ENCODE results near the gene ORAI3.

The ORAI3 gene

DNA sequence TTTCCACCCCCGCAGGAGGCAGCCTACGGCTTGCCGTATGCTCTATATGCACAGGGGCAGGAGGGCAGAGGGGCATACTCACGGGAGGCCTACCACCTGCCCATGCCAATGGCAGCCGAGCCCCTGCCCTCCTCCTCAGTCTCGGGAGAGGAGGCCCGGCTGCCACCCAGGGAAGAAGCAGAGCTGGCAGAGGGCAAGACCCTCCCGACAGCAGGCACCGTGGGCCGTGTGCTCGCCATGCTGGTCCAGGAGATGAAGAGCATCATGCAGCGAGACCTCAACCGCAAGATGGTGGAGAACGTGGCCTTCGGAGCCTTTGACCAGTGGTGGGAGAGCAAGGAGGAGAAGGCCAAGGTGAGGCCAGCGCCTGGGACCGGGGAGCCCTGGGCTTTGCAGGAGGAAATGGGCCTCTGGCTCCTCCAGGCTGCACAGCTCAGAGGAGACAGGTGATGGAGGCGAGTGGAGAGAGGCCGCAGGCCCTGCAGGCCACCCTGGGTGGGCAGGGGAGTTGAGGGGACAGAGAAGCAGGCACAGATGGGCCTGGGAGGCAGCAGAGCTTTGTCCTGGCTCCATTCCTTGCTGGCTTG is 17.3 kb downstream of the ORAI3 start:
- DNase-seq: no peak

DNA sequence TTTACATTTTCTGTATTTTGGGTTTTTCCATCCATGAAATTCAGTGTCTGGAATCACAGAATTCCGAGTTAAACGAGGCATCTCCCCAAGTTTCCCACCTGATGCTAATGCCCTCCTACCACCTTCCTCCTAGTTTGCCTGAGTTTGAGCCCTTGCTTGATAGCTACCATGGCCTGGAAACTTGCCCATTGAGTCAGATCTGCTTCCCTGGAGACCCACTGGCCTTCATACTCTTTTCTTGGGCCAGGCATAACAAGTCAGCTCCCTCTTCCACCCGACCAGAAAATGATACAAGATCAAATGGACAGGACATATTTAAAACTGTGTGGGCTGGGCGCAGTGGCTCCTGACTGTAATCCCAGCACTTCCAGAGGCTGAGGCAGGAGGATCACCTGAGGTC is 18.9 kb downstream of the ORAI3 start:
- DNase-seq: no peak

GRCh38 chr16:30969246-30969842 is 20.5 kb downstream of the ORAI3 start:
- no peak for DNase-seq

DNA sequence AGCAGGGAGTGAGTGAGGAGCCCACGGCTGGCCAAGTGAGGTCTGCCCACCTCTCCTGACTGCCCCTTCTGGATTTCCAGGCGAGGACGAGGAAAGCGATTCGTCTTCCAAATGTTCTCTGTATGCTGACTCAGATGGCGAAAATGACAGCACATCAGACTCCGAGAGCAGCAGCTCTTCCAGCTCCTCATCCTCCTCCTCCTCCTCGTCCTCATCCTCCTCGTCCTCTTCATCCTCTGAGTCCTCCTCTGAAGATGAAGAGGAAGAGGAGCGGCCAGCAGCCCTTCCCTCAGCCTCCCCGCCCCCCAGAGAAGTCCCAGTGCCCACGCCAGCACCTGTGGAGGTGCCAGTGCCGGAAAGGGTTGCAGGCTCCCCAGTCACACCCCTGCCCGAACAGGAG is 22.4 kb downstream of the ORAI3 start:
- DNase-seq: no peak

- DNase-seq: no peak
Observed at GRCh38 chr16:30972872-30973271, 24.0 kb downstream of the ORAI3 start.

DNA sequence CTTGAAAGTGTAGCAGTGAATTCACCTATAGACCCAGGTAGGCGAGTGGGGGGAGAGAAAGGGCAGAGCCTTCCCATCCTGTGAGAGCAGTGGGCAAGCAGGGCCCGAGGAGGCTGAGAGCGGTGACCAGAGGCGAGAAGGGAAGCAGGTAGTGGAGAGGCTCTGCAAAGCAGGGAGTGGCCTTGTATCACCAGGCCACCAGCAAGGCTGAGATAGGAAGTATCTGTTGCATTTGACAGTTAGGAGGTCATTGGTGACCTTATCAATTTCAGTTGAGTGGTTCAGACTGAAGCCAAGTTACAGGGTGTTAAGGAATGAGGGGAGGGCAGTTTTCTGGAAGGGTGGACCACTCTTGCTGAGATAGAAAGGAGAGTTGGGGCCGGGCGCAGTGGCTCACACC is 25.5 kb downstream of the ORAI3 start:
- no peak for DNase-seq

GRCh38 chr16:30976486-30976885 is 27.6 kb downstream of the ORAI3 start:
- DNase-seq: no peak

DNA sequence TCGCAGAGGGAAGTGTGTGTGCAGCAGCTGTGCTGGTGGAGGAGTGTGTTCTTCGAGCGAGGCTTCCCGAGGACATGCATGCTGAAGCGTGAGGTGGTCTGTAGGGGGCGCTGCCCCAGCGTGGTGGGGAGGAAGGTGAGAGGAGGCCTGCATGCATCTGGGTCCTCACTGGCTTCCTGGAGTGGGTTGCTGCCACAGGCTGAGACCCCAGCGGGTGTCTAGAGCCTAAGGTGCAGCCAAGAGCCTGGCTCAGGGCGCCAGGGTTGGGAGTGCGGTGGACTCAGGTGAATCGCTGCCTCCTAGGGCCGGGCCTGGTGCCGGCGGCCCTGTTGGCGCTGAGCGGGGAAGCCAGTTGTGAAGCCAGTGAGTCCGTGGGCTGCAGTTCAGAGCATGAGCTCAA is 28.6 kb downstream of the ORAI3 start:
- DNase-seq: no peak

DNA sequence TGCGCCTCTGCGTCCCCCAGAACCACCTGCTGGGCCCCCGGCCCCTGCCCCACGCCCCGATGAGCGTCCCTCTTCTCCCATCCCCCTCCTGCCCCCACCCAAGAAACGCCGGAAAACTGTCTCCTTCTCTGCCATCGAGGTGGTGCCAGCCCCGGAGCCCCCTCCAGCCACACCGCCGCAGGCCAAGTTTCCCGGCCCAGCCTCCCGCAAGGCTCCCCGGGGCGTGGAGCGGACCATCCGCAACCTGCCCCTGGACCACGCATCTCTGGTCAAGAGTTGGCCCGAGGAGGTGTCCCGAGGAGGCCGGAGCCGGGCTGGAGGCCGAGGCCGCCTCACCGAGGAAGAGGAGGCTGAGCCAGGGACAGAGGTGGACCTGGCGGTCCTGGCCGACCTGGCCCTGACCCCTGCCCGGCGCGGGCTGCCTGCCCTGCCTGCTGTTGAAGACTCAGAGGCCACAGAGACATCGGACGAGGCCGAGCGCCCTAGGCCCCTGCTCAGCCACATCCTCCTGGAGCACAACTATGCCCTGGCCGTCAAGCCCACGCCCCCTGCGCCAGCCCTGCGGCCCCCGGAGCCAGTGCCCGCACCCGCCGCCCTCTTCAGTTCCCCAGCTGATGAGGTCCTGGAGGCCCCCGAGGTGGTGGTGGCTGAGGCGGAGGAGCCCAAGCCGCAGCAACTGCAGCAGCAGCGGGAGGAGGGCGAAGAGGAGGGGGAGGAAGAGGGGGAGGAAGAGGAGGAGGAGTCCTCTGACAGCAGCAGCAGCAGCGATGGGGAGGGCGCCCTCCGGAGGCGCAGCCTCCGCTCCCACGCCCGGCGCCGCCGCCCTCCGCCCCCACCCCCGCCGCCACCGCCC is 30.5 kb downstream of the ORAI3 start:
- no peak for DNase-seq

DNA sequence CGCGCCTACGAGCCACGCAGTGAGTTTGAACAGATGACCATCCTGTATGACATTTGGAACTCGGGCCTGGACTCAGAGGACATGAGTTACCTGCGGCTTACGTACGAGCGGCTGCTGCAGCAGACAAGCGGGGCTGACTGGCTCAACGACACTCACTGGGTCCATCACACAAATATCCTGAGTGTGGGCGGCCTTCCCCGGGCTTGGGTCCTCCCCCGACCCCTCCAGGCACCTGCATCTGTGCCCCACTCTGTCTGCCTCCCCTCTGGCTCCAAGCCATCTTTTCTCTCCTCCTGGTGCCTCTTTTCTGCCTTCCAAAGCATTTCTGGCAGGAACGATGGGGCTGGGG is 31.1 kb downstream of the ORAI3 start:
- DNase-seq: no peak

DNA sequence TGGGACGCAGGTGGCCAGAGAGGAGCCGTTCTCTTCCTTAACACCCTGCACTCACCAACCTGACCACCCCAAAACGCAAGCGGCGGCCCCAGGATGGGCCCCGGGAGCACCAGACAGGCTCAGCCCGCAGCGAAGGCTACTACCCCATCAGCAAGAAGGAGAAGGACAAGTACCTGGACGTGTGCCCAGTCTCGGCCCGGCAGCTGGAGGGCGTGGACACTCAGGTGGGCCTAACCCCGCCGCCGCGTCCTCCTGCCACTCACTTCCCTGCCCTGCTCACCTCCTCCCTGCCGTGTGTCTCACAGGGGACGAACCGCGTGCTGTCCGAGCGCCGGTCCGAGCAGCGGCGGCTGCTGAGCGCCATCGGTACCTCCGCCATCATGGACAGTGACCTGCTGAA is 31.6 kb downstream of the ORAI3 start:
- DNase-seq: no peak

DNA sequence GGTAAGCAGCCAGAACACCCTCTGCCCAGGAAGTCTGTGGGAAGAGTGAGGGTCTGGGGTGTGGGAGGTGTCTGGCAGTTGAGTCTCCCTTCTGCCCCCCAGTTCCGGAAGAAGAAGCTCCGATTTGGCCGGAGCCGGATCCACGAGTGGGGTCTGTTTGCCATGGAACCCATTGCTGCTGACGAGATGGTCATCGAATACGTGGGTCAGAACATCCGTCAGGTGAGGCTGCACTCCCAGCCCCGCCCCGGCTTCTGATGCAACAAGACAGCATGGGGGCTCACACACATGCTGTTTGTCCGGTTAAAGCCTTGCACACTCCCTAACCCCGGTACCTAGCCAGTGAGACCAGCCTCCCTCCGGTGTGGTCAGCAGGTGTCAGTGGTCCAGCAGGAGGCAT is 32.1 kb downstream of the ORAI3 start:
- no peak for DNase-seq

DNA sequence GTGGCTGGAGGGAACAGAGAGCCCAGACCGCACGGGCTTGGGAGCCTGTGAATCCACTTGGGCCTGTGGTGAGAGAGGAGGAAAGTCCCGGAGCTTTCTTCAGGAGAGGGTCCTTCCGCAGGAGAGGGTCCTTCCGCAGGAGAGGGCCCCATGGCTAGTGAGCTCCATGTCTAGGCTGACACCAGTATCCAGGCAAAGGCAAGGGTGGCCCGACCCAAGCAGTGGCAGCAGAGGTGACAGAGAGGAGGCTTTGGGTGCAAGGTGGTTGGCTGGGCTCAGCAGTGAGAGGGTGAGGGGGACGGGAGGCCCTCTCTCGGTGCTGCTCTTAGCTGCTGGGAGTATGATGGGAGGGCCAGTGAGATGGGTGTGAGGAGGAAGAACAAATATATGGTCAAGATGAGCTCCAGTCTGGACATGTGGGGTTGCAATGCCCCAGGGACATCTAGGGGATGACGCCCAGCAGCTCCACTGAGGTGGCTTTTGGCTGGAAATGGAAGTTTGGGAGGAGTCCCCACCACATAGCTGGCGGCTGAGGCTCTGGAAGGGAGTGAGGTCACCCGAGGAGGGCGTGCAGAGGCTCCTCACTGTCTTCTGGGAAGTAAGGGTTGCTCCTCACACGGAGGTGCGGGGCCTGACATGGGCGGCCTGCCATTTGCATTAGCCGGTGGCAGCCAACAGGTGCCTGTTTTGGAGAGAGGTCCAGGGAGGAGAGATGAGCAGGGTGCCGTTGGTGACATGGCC is 33.9 kb downstream of the ORAI3 start:
- DNase-seq: no peak

DNA sequence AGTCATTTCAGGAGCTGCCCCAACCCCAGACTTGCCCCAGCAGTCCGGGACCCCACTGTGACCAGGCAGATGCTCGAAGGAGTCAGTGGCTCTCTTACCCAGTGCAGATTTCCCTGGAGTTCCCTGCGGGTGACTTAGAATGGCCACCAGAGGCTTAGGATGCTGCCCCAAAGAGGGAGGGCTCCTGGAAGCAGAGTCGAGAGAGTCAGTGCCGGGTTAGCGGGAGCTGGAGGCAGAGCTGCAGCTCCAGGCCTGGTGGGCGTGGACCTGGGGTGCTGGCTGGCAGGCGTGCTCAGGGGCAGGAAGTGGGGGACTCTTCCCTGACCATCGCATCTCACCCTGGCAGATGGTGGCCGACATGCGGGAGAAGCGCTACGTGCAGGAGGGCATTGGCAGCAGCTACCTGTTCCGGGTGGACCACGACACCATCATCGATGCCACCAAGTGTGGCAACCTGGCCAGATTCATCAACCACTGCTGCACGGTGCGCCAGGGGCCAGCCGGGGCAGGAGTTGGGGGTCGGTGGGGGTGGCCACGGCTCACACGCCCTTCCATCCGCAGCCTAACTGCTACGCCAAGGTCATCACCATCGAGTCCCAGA is 34.5 kb downstream of the ORAI3 start:
- DNase-seq: no peak

GRCh38 chr16:30983898-30984610 is 35.2 kb downstream of the ORAI3 start:
- DNase-seq: no peak

GRCh38 chr16:30984669-30985400 is 36.0 kb downstream of the ORAI3 start, which contains the start of gene HSD3B7:
Gene HSD3B7, plus strand, starts transcription at chr16:30985207. Its CDS starts 452 bp downstream, at chr16:30985659.
- peak in 50 of 51 donors; percentile 8 to 87 (median 58) for DNase-seq

DNA sequence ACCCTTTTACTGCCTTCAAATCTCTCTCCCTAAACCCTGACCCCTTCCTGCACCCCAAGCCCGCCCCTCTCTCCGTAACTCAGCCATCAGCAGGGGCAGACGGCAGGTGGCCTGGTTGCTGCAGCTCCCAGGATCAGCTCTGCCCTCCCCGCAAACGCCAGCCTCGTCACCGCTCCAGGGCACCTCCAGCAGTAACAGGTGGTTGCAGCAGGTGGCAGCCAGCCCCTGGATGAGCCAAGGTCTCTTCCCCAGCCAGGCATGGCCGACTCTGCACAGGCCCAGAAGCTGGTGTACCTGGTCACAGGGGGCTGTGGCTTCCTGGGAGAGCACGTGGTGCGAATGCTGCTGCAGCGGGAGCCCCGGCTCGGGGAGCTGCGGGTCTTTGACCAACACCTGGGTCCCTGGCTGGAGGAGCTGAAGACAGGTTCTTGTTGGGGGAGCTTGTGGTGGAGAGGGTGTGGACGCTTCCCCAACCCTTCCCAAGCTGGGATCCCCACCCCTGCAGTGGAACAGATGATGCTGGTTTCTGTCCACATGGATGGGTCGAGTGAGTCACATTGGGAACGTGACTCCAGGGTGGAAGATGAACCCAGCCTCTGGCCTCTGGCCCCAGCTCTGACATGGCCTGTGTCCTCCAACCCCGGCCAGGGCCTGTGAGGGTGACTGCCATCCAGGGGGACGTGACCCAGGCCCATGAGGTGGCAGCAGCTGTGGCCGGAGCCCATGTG is 36.7 kb downstream of the ORAI3 start:
- DNase-seq: peak in 1 of 51 donors; percentile 6

- no peak for DNase-seq
Observed at GRCh38 chr16:30986129-30986991, 37.5 kb downstream of the ORAI3 start.
